ENCODE data around the gene TENT4A.
"Not testable (repeated sequence)": the region's sequence is repeated elsewhere in the genome, so short reads cannot be mapped to it uniquely, and the experiment has no call there.

TENT4A gene

DNA sequence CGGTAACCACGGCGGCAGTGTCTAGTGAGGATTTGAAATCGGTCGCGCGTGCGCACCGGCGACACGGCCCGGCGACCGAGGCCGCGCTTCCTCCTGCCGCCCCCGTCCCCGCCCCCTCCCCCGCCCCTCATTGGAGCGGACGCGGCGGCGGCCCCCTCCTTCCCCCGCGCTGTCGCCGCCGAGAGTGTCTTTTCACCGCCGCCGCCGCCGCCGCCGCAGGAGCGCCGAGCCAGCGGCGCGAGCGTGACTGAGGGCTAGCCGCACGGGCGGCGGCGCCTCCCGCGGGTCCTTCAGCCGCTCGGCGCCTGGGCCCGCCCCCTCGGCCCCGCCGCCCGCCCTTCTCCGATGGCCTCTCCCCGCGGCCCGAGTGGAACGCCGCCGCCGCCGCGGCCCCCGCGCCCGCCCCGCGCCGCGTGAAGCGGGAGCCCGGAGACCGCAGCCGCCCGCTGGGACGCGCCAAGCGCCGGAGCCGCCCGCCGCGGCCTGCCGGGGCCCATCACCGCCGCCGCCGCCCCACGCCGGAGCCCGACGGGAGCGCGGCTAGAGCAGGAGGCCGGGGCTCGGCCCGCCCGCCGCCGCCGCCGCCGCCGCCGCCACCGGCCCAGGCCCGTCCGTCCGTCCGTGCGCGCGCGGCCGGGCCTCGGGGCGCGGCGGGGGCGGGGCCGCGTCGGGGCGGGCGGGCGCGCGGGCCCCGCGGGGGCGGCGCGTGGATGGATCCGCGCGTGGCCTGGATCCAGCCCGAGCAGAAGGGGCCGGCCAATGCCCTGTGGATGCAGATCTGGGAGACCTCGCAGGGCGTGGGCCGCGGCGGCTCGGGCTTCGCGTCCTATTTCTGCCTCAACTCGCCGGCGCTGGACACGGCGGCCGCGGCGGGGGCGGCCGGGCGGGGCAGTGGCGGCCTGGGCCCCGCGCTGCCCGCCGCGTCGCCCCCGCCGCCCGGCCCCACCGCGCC is at the start of gene TENT4A:
TSS of gene TENT4A (plus strand) at position 159 of the 952 bp plus-strand sequence. CDS start at position 711, 552 bp downstream.
- Histone ChIP-seq H3K4me3 (replicated peaks; ENCODE audit: low read depth, low read length) (peak within 1 kb of the TSS; percentile 81), H3K36me3 (ENCODE audit: control insufficient read depth, insufficient read depth, low read length) (peaks cover 4% of the 10 kb centered on the region), H3K27me3 (replicated peaks; ENCODE audit: control insufficient read depth, insufficient read depth, low read length) (no peaks in the 10 kb centered on the region)
- no peak for DNase-seq (ENCODE audit: extremely low read depth, insufficient read length)
- TF ChIP-seq, protein P1, sequence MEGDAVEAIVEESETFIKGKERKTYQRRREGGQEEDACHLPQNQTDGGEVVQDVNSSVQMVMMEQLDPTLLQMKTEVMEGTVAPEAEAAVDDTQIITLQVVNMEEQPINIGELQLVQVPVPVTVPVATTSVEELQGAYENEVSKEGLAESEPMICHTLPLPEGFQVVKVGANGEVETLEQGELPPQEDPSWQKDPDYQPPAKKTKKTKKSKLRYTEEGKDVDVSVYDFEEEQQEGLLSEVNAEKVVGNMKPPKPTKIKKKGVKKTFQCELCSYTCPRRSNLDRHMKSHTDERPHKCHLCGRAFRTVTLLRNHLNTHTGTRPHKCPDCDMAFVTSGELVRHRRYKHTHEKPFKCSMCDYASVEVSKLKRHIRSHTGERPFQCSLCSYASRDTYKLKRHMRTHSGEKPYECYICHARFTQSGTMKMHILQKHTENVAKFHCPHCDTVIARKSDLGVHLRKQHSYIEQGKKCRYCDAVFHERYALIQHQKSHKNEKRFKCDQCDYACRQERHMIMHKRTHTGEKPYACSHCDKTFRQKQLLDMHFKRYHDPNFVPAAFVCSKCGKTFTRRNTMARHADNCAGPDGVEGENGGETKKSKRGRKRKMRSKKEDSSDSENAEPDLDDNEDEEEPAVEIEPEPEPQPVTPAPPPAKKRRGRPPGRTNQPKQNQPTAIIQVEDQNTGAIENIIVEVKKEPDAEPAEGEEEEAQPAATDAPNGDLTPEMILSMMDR (IDR thresholded peaks at IDR 0.05; ENCODE audit: insufficient read depth, low read length, poor library complexity, severe bottlenecking) = no peak

DNA sequence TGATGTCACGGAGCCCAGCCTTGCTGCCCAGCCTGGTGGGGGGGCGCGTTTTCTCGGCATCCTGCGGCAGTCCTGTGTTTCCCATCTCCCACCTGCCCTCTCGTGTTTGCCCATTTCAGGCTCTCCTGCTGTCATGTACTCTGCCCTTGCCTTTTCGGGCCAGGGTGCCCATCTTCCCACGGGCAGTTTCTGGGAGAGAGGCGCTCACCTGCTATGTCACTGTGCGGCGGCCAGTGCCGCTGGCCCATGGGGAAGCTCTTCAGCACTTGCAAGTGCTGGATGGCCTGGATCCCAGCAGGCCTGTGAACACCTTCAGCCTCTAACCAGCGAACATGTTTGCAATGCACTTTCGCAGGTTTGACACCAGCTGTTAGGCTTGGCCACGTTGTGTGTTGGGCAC is 46.5 kb upstream of the TENT4A start:
- TF ChIP-seq, protein P1 (IDR thresholded peaks at IDR 0.05; ENCODE audit: insufficient read depth, low read length, poor library complexity, severe bottlenecking) = no peak
- Histone ChIP-seq H3K4me3 (replicated peaks; ENCODE audit: low read depth, low read length) (no peak overlapping the region), H3K36me3 (ENCODE audit: control insufficient read depth, insufficient read depth, low read length) (peaks cover 2% of the 10 kb centered on the region), H3K27me3 (replicated peaks; ENCODE audit: control insufficient read depth, insufficient read depth, low read length) (no peaks in the 10 kb centered on the region)
- no peak for DNase-seq (ENCODE audit: extremely low read depth, insufficient read length)

DNA sequence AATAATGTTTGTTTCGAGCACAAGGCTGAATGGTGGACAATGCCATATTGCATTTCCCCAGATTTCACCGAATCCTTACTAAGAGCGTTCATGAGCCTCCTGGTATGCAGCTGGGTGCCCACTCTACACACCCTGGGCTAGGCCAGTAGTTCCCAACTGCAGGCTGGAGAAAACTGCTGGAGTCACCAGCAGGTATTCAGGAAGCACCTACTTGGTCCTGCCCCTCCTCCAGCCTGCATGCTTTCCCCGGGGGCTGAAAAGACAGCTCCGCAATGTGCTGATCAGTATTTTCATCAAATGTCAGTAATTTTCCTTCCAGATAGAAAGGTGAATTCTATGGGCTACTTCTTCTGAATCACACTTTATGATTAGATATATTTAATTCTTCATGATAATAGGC is 45.6 kb upstream of the TENT4A start:
- no peaks in the 10 kb centered on the region for H3K27me3 ChIP-seq (replicated peaks; ENCODE audit: control insufficient read depth, insufficient read depth, low read length)
- H3K4me3 ChIP-seq (replicated peaks; ENCODE audit: low read depth, low read length) = no peak overlapping the region
- peaks cover 2% of the 10 kb centered on the region for H3K36me3 ChIP-seq (ENCODE audit: control insufficient read depth, insufficient read depth, low read length)
- TF ChIP-seq, protein P1 (IDR thresholded peaks at IDR 0.05; ENCODE audit: insufficient read depth, low read length, poor library complexity, severe bottlenecking) = no peak
- DNase-seq (ENCODE audit: extremely low read depth, insufficient read length) = no peak

DNA sequence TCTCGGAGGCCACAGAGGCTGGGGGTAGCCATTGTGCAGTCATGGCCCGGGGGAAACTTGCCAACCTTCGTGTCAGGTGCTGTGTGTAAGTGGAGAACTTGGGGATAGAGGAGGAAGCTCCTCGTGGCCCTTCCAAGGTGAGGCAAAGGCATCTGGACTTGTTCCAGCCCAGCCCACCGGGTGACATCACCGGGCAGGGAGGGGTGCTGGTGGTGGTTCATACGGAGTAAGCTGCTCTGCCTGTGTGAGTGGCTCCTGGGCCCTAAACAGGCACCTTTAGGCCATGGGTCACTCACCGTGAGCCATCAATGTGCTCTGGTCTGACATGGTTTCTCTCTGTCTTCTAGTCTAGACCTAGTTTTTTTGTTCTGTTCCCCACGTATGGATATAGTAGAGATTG is 44.5 kb upstream of the TENT4A start:
- H3K4me3 ChIP-seq (replicated peaks; ENCODE audit: low read depth, low read length); H3K36me3 ChIP-seq (ENCODE audit: control insufficient read depth, insufficient read depth, low read length); DNase-seq (ENCODE audit: extremely low read depth, insufficient read length); H3K27me3 ChIP-seq (replicated peaks; ENCODE audit: control insufficient read depth, insufficient read depth, low read length): not testable (repeated sequence)

DNA sequence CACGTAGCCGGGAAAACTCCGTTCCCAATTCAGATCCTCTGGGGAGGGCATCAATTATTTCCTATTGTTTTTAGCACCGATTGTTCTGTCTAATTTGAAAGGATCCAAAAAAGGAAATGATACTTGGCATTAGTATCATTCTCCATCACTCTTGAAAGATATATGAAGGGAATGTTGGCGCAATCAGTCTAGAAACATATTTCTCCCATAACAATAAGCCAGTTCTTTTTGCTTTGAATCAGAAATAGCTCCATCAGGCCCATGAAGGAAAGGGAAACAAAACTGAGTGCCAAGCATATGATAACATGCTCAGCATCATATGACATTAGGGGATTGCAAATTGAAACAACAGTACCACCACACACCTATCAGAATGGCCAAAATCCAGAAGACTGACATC is 40.2 kb upstream of the TENT4A start:
- H3K36me3 ChIP-seq (ENCODE audit: control insufficient read depth, insufficient read depth, low read length) = no peaks in the 10 kb centered on the region; the same call in 1 of the 2 replicates
- no peak overlapping the region for H3K4me3 ChIP-seq (replicated peaks; ENCODE audit: low read depth, low read length)
- TF ChIP-seq, protein P1 (IDR thresholded peaks at IDR 0.05; ENCODE audit: insufficient read depth, low read length, poor library complexity, severe bottlenecking) = no peak
- H3K27me3 ChIP-seq (replicated peaks; ENCODE audit: control insufficient read depth, insufficient read depth, low read length) = no peaks in the 10 kb centered on the region
- DNase-seq (ENCODE audit: extremely low read depth, insufficient read length) = no peak

DNA sequence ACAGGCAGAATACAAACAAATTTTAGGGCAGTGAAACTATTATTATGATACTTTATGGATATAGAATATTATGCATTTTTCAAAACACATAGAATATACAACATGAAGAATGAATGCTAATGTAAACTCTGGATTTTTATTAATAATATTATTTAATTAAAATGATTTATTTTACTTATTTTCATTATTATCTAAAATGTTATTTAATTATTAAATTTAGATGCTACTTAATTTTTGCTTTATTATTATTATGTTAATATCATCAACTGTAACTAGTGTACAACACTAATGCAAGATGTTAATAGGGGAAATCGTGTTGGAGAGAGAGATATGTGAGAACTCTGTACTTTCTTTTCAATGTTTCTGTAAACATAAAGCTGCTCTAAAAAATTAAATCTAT is 39.3 kb upstream of the TENT4A start:
- DNase-seq (ENCODE audit: extremely low read depth, insufficient read length) = no peak
- Histone ChIP-seq H3K4me3 (replicated peaks; ENCODE audit: low read depth, low read length) (no peak overlapping the region), H3K27me3 (replicated peaks; ENCODE audit: control insufficient read depth, insufficient read depth, low read length) (no peaks in the 10 kb centered on the region), H3K36me3 (ENCODE audit: control insufficient read depth, insufficient read depth, low read length) (no peaks in the 10 kb centered on the region; the same call in 1 of the 2 replicates)
- TF ChIP-seq, protein P1 (IDR thresholded peaks at IDR 0.05; ENCODE audit: insufficient read depth, low read length, poor library complexity, severe bottlenecking) = no peak

Data from GM06990 (cell line).